ENCODE measurements around the gene CORO1C.

Gene CORO1C

GRCh38 chr12:108605000-108605689 is 126.2 kb downstream of the CORO1C start:
- no peak overlapping the region for H3K4me3 ChIP-seq (ENCODE audit: low read depth, low read length)
- no peak for DNase-seq (ENCODE audit: low read depth)
- in situ Hi-C loops (cut with HindIII; ENCODE audit: low sequenced_read_pairs), result no loop called here
- TF ChIP-seq CTCF (IDR thresholded peaks at IDR 0.05; ENCODE audit: low read depth, low read length, missing control alignments), result no peak

GRCh38 chr12:108604208-108604941 is 126.9 kb downstream of the CORO1C start:
- H3K4me3 ChIP-seq (ENCODE audit: low read depth, low read length), result no peak overlapping the region
- no peak for TF ChIP-seq CTCF (IDR thresholded peaks at IDR 0.05; ENCODE audit: low read depth, low read length, missing control alignments)
- in situ Hi-C loops (cut with HindIII; ENCODE audit: low sequenced_read_pairs), result no loop called here
- no peak for DNase-seq (ENCODE audit: low read depth)

- no peak for DNase-seq (ENCODE audit: low read depth)
- no peak overlapping the region for H3K4me3 ChIP-seq (ENCODE audit: low read depth, low read length)
- TF ChIP-seq CTCF (IDR thresholded peaks at IDR 0.05; ENCODE audit: low read depth, low read length, missing control alignments), result no peak
- in situ Hi-C loops (cut with HindIII; ENCODE audit: low sequenced_read_pairs), result no loop called here
Measured at GRCh38 chr12:108603743-108604142, 127.6 kb downstream of the CORO1C start.

GRCh38 chr12:108602976-108603704 is 128.2 kb downstream of the CORO1C start:
- TF ChIP-seq CTCF (IDR thresholded peaks at IDR 0.05; ENCODE audit: low read depth, low read length, missing control alignments), result no peak
- in situ Hi-C loops (cut with HindIII; ENCODE audit: low sequenced_read_pairs), result no loop called here
- no peak overlapping the region for H3K4me3 ChIP-seq (ENCODE audit: low read depth, low read length)
- DNase-seq (ENCODE audit: low read depth), result no peak

GRCh38 chr12:108602209-108602705 is 129.1 kb downstream of the CORO1C start:
- TF ChIP-seq CTCF (IDR thresholded peaks at IDR 0.05; ENCODE audit: low read depth, low read length, missing control alignments), result no peak
- DNase-seq (ENCODE audit: low read depth), result no peak
- H3K4me3 ChIP-seq (ENCODE audit: low read depth, low read length), result no peak overlapping the region
- in situ Hi-C loops (cut with HindIII; ENCODE audit: low sequenced_read_pairs), result no loop called here

GRCh38 chr12:108600702-108601007 is 130.7 kb downstream of the CORO1C start:
- DNase-seq (ENCODE audit: low read depth), result no peak
- no peak for TF ChIP-seq CTCF (IDR thresholded peaks at IDR 0.05; ENCODE audit: low read depth, low read length, missing control alignments)
- H3K4me3 ChIP-seq (ENCODE audit: low read depth, low read length), result no peak overlapping the region
- in situ Hi-C loops (cut with HindIII; ENCODE audit: low sequenced_read_pairs), result no loop called here
